GM06990 (cell line): ENCODE data around the gene ZCCHC24.

Experiments
- DNase-seq: peaks from one replicate; pipeline ENCODE4 v3.0.0-alpha.2; 2011; ENCODE audit not compliant: insufficient read length; ENCODE audit errors: extremely low read depth
- H3K27me3 ChIP-seq: replicated peaks from 2 replicates; pipeline ENCODE4 v1.6.0; 2011; ENCODE audit warnings: low read length; ENCODE audit not compliant: control insufficient read depth, insufficient read depth
- H3K36me3 ChIP-seq: 2 replicates; pipeline ENCODE4 v1.5.1; 2011; ENCODE audit warnings: low read length; ENCODE audit not compliant: control insufficient read depth, insufficient read depth
- H3K4me3 ChIP-seq: replicated peaks from 2 replicates; pipeline ENCODE4 v1.5.1; 2011; ENCODE audit warnings: low read depth, mild to moderate bottlenecking, control low read depth, low read length
- CTCF ChIP-seq: IDR thresholded peaks from 2 replicates; pipeline ENCODE4 v1.5.1; 2011; ENCODE audit warnings: low read length, control low read depth, mild to moderate bottlenecking, inconsistent platforms; ENCODE audit not compliant: insufficient read depth, poor library complexity, severe bottlenecking

Gene ZCCHC24

DNA sequence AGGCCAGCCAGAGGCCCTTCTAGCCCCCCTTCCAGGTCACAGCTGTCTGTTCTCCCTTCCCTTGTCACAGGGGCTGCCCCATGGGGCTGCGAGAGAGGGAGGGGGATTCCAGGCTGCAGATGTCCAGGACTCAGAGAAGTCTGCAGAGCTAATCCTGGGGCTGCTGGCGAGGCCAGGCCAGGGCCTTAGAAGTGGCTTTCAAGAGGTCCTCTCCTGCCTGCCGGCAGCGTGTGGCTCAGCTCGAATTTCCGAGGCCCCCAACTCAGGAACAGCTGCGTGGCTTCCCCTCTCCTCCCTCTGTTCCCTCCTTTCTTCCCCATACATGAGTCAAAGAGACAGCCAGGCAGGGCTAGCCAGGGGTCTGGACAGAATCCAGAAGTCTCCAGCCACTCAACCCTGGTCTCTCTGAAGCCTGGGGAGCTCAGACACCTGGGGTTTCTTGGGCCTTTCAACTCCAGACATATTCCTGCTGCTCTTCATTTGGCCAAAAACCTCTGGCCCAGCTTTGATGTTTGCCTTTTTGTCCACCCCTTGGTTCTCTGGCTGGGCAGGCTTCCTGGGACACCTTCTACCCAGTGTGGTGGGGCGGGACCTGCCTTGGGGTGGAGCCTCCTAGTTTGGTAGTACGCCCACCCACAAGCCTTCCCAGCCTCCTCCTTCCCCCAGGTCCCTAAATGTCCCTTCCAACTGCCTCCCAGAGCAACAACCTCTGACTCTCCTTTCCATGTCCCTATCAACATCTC lies 45.1 kb upstream of the ZCCHC24 start:
- Histone ChIP-seq H3K36me3 (no peaks in the 10 kb centered on the region), H3K4me3 (no peak overlapping the region), H3K27me3 (peaks cover 3% of the 10 kb centered on the region; the same call in 1 of the 2 replicates)
- no peak for TF ChIP-seq CTCF
- no peak for DNase-seq

- peaks cover 3% of the 10 kb centered on the region; the same call in 1 of the 2 replicates for H3K27me3 ChIP-seq
- H3K4me3 ChIP-seq = no peak overlapping the region
- no peak for TF ChIP-seq CTCF
- no peaks in the 10 kb centered on the region for H3K36me3 ChIP-seq
- no peak for DNase-seq
Measured at GRCh38 chr10:79488870-79489269, 43.4 kb upstream of the ZCCHC24 start.

- DNase-seq = no peak
- H3K27me3 ChIP-seq = 0 out of 2 replicates have a peak, but pooled peaks cover 1% of the 10 kb centered on the region
- no peak for TF ChIP-seq CTCF
- no peaks in the 10 kb centered on the region for H3K36me3 ChIP-seq
- no peak overlapping the region for H3K4me3 ChIP-seq
Measured at GRCh38 chr10:79488336-79488735, 42.9 kb upstream of the ZCCHC24 start.

- H3K27me3 ChIP-seq = 0 out of 2 replicates have a peak, but pooled peaks cover 1% of the 10 kb centered on the region
- no peaks in the 10 kb centered on the region for H3K36me3 ChIP-seq
- peak; percentile 83 for TF ChIP-seq CTCF
- H3K4me3 ChIP-seq = no peak overlapping the region
- DNase-seq = no peak
Measured at GRCh38 chr10:79487296-79488194, 42.1 kb upstream of the ZCCHC24 start.

- TF ChIP-seq CTCF = no peak
- no peaks in the 10 kb centered on the region for H3K36me3 ChIP-seq
- no peak for DNase-seq
- 0 out of 2 replicates have a peak, but pooled peaks cover 1% of the 10 kb centered on the region for H3K27me3 ChIP-seq
- no peak overlapping the region for H3K4me3 ChIP-seq
Measured at GRCh38 chr10:79484476-79484875, 39.1 kb upstream of the ZCCHC24 start.
